HepG2 (cell line): ENCODE data around the gene PAK1IP1. TPM values are rescaled to one million over a fixed set of nuclear protein-coding genes. Genes with fewer than 3 reads are reported as not detected.

Experiments used
- FOXK1 ChIP-seq: sonication (generic); formaldehyde crosslinking; IDR thresholded peaks from 2 replicates; pipeline ENCODE4 v1.4.0; 2020; ENCODE audit warnings: low read depth, missing genetic modification reagents, borderline replicate concordance
- MAFF ChIP-seq: IDR thresholded peaks from 2 replicates; pipeline ENCODE4 v1.6.1; 2011; ENCODE audit warnings: low read depth, low read length, improper control_type of control experiment
- ONECUT2 ChIP-seq: sonication (generic); formaldehyde crosslinking; IDR thresholded peaks from 2 replicates; pipeline ENCODE4 v1.4.0; 2020; ENCODE audit warnings: missing genetic modification reagents
- RAD21 ChIP-seq: fragments of 450-650 bp; formaldehyde crosslinking; IDR thresholded peaks from 2 replicates; pipeline ENCODE4 v1.5.0; 2020; ENCODE audit warnings: mild to moderate bottlenecking
- SIX4 ChIP-seq: sonication (generic); formaldehyde crosslinking; IDR thresholded peaks from 2 replicates; pipeline ENCODE4 v1.4.0; 2020; ENCODE audit warnings: missing genetic modification reagents
- TSC22D2 ChIP-seq: sonication (generic); formaldehyde crosslinking; IDR thresholded peaks from 2 replicates; pipeline ENCODE4 v1.5.1; 2020; ENCODE audit warnings: missing genetic modification reagents, mild to moderate bottlenecking, borderline replicate concordance
- ZFP36L2 ChIP-seq: sonication (generic); formaldehyde crosslinking; IDR thresholded peaks from 2 replicates; pipeline ENCODE4 v1.4.0; 2020; ENCODE audit warnings: missing genetic modification reagents
- ZFP91 ChIP-seq: sonication (generic); formaldehyde crosslinking; IDR thresholded peaks from 2 replicates; pipeline ENCODE4 v1.9.0; 2022; ENCODE audit warnings: missing genetic modification reagents, mild to moderate bottlenecking, borderline replicate concordance
- ZNF101 ChIP-seq: sonication (generic); formaldehyde crosslinking; IDR thresholded peaks from 2 replicates; pipeline ENCODE4 v1.4.0; 2020; ENCODE audit warnings: mild to moderate bottlenecking, low read depth, missing genetic modification reagents, borderline replicate concordance
- ZNF430 ChIP-seq: sonication (generic); formaldehyde crosslinking; IDR thresholded peaks from 2 replicates; pipeline ENCODE4 v1.9.0; 2021; ENCODE audit warnings: mild to moderate bottlenecking, missing genetic modification reagents
- ZNF572 ChIP-seq: sonication (generic); formaldehyde crosslinking; IDR thresholded peaks from 2 replicates; pipeline ENCODE4 v1.5.1; 2020; ENCODE audit warnings: mild to moderate bottlenecking, missing genetic modification reagents
- polyA plus RNA-seq, 8 experiments: library from polyadenylated mRNA; depleted of rRNA in 3 of 8; stranded (reverse) in 7 of 8; unstranded in 1 of 8; fragments of >200 nt; fragmentation: Illumina TruSeq in 4 of 8; extraction: Trizol in 4 of 8; gene quantifications; 2 replicates each; pipeline versions ENCODE4 v1.2.1 to v1.2.3, GENCODE V29; 2011 to 2016; ENCODE audit warnings: low read depth in 4 of 8, missing spikeins in 1 of 8, mixed read lengths in 1 of 8; ENCODE audit not compliant: insufficient read depth in 1 of 8
- total RNA-seq, 5 experiments: library from RNA; depleted of rRNA; stranded (reverse); fragments of >200 nt; fragmentation: Illumina TruSeq; extraction: Trizol; gene quantifications; 2 replicates each; pipeline ENCODE4 v1.2.3, GENCODE V29; 2016; ENCODE audit warnings: low read depth in 1 of 5
- TF ChIP-seq, protein P1 (sequence below), 2 experiments: sonication (generic) in 1 of 2; formaldehyde crosslinking in 1 of 2; IDR thresholded peaks; 2 replicates each; pipeline versions ENCODE4 v1.4.0 to v1.6.1; 2018 to 2020; ENCODE audit warnings: missing genetic modification reagents in 2 of 2, borderline replicate concordance in 1 of 2, low read depth in 1 of 2, mild to moderate bottlenecking in 1 of 2, missing biosample characterization in 1 of 2
- TF ChIP-seq, protein P2 (sequence below): IDR thresholded peaks from 2 replicates; pipeline ENCODE4 v1.6.1; 2016; ENCODE audit warnings: low read depth

The PAK1IP1 gene
- total and polyA plus RNA-seq, 2 of the 13 experiments (the other 11 are each of a cell fraction or from before 2014, with no cell fraction given) = 23.4 to 66.2 TPM

DNA sequence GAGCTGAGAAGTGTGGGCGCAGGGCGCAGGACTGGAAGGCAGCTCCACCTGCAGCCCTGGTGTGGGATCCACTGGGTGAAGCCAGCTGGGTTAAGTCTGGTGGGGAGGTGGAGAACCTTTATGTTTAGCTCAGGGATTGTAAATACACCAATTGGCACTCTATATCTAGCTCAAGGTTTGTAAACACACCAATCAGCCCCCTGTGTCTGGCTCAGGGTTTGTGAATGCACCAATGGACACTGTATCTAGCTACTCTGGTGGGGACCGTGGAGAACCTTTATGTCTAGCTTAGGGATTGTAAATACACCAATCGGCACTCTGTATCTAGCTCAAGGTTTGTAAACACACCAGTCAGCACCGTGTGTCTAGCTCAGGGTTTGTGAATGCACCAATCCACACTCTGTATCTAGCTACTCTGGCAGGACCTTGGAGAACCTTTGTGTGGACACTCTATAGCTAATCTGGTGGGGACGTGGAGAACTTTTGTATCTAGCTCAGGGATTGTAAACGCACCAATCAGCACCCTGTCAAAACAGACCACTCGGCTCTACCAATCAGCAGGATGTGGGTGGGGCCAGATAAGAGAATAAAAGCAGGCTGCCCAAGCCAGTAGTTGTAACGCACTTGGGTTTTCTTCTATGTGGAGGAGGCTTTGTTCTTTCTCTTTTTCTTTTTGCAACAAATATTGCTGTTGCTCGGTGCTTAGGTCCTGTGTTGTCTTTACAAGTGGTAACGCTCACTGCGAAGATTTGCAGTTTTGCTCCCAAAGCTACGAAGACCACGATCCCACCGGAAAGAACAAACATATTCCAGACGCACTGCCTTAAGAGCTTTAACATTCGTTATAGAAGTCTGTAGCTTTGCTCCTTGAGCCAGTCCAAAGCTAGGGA is 26.4 kb downstream of the PAK1IP1 start (continued):
- 0 out of 2 replicates have a peak, but pooled peaks have one; percentile 8 for TF ChIP-seq MAFF
- TF ChIP-seq ZFP91 (CRISPR knock-in tag) = 0 out of 2 replicates have a peak, but pooled peaks have one; percentile 3
- TF ChIP-seq FOXK1 (CRISPR knock-in tag) = peak; percentile 50
- TF ChIP-seq, protein P1, sequence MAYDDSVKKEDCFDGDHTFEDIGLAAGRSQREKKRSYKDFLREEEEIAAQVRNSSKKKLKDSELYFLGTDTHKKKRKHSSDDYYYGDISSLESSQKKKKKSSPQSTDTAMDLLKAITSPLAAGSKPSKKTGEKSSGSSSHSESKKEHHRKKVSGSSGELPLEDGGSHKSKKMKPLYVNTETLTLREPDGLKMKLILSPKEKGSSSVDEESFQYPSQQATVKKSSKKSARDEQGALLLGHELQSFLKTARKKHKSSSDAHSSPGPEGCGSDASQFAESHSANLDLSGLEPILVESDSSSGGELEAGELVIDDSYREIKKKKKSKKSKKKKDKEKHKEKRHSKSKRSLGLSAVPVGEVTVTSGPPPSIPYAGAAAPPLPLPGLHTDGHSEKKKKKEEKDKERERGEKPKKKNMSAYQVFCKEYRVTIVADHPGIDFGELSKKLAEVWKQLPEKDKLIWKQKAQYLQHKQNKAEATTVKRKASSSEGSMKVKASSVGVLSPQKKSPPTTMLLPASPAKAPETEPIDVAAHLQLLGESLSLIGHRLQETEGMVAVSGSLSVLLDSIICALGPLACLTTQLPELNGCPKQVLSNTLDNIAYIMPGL (CRISPR knock-in tag; IDR thresholded peaks at IDR 0.05; ENCODE audit: borderline replicate concordance in 1 of 2, low read depth in 1 of 2) = peak in 1 of 2 experiments; percentile 16; a peak in 1 of 4 replicates
- peak; percentile 10; the same call in 1 of the 2 replicates for TF ChIP-seq ONECUT2
- TF ChIP-seq, protein P2, sequence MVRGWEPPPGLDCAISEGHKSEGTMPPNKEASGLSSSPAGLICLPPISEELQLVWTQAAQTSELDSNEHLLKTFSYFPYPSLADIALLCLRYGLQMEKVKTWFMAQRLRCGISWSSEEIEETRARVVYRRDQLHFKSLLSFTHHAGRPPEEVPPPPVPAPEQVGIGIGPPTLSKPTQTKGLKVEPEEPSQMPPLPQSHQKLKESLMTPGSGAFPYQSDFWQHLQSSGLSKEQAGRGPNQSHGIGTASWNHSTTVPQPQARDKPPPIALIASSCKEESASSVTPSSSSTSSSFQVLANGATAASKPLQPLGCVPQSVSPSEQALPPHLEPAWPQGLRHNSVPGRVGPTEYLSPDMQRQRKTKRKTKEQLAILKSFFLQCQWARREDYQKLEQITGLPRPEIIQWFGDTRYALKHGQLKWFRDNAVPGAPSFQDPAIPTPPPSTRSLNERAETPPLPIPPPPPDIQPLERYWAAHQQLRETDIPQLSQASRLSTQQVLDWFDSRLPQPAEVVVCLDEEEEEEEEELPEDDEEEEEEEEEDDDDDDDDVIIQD (CRISPR knock-in tag) = peak; percentile 90
- peak; percentile 40; the same call in 1 of the 2 replicates for TF ChIP-seq RAD21 (CRISPR knock-in tag)
- TF ChIP-seq SIX4 (CRISPR knock-in tag) = peak; percentile 9; the same call in 1 of the 2 replicates
- TF ChIP-seq ZNF572 = 0 out of 2 replicates have a peak, but pooled peaks have one; percentile 33
- 0 out of 2 replicates have a peak, but pooled peaks have one; percentile 74 for TF ChIP-seq ZNF101 (CRISPR knock-in tag)
- 0 out of 2 replicates have a peak, but pooled peaks have one; percentile 69 for TF ChIP-seq TSC22D2 (CRISPR knock-in tag)
- TF ChIP-seq ZFP36L2 (CRISPR knock-in tag) = peak; percentile 66; the same call in 1 of the 2 replicates
- 0 out of 2 replicates have a peak, but pooled peaks have one; percentile 60 for TF ChIP-seq ZNF430 (CRISPR knock-in tag)
